ENCODE data around the gene RTN4R. TPM values are rescaled to one million over a fixed set of nuclear protein-coding genes. Genes with fewer than 3 reads are reported as not detected.

The RTN4R gene
- polyA plus RNA-seq, 1 donor: 25.1 TPM

- DNase-seq: no peak
Measured at GRCh38 chr22:20213833-20214708, 54.0 kb downstream of the RTN4R start.

- DNase-seq: no peak
Measured at GRCh38 chr22:20212754-20213699, 55.1 kb downstream of the RTN4R start.

- peak; percentile 42 for DNase-seq
Measured at GRCh38 chr22:20211997-20212753, 55.9 kb downstream of the RTN4R start.

GRCh38 chr22:20211409-20211996 lies 56.6 kb downstream of the RTN4R start:
- DNase-seq: no peak

- no peak for DNase-seq
Measured at GRCh38 chr22:20210473-20211059, 57.6 kb downstream of the RTN4R start.

- DNase-seq: no peak
Measured at GRCh38 chr22:20209761-20210250, 58.3 kb downstream of the RTN4R start.

- no peak for DNase-seq
Measured at GRCh38 chr22:20208713-20209310, 59.3 kb downstream of the RTN4R start.

- DNase-seq: no peak
Measured at GRCh38 chr22:20207277-20208025, 60.7 kb downstream of the RTN4R start.

- no peak for DNase-seq
Measured at GRCh38 chr22:20206709-20207215, 61.4 kb downstream of the RTN4R start.

GRCh38 chr22:20205964-20206708 lies 62.0 kb downstream of the RTN4R start:
- DNase-seq: peak; percentile 47

GRCh38 chr22:20205464-20205963 lies 62.6 kb downstream of the RTN4R start:
- DNase-seq: no peak

GRCh38 chr22:20204806-20205205 lies 63.3 kb downstream of the RTN4R start:
- DNase-seq: no peak

GRCh38 chr22:20204311-20204710 lies 63.8 kb downstream of the RTN4R start:
- no peak for DNase-seq

GRCh38 chr22:20203552-20204201 lies 64.4 kb downstream of the RTN4R start:
- no peak for DNase-seq

GRCh38 chr22:20203142-20203551 lies 65.0 kb downstream of the RTN4R start:
- DNase-seq: no peak

GRCh38 chr22:20201837-20202392 lies 66.2 kb downstream of the RTN4R start:
- no peak for DNase-seq

GRCh38 chr22:20199906-20200305 lies 68.2 kb downstream of the RTN4R start:
- DNase-seq: no peak

- no peak for DNase-seq
Measured at GRCh38 chr22:20199413-20199842, 68.7 kb downstream of the RTN4R start.
